ENCODE results near the gene TNPO3.

Gene TNPO3

DNA sequence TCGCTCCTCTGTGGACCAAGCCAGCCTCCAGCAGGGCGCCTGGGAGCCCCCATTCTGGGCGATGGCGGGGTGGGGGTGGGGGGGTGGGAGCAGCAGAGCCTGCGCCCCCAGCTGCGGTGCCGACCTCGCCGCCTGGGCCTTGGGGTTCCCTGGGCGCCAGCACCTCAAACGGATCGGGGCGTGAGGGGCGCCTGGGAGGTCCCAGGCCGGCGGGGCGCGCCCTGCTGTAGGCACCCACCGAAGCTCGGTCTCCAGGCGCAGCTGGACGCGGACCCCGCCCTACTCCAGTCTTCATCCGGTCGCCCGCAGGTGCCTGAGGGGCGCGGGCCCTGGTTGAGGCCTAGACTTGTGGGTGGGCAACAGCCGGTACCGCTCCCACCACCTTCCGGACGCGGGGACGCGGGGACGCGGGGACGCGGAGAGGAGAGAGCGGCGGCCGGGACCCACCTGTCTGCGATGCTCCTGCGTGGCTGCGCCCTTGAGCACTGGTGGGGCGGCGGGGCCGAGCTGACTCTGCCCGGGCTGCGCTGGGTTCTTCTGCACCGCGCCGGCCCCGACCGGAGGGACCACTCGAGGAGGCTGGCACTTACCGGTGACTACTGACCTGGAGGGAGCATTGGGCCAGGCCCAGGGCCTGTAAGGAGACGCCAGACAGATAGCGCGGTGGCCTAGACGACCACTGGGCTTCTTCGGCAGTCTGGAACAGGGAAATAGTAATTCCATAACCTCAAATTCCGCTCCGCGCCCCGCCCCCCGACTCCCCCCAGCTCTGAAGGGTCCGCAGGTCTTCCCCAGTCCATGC, 138.9 kb downstream of the TNPO3 start:
- no peaks in the 10 kb centered on the region for H3K27me3 ChIP-seq (ENCODE audit: low read length)

DNA sequence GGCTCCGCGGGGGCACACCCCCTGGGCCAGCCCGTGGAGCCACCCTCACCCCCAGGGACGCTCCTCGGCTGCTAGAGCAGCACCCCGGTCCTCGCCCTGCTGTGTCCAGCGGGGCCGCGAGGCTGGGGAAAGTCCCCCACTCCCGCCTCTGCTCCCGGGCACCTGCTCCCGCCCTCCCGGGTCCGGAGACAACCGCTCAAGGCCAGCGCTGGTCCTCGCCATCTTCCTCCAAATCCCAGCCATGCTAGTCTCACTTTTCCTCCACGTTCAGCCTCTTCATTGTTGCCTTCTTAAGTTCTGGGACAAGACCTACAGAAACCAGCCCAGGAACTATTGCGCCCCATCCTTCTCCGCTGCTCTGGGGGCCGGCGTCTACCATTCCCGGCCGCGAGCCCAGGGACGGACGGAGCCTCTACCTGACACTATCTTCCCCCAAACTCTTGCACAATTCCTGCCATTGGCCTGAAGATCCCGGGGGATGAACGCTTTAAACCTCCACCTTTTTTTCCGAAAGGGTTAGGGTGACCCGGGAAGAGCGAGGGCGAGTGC, 139.6 kb downstream of the TNPO3 start:
- no peaks in the 10 kb centered on the region for H3K27me3 ChIP-seq (ENCODE audit: low read length)
- no peak overlapping the region for H2AFZ ChIP-seq (ENCODE audit: low read depth, low read length, severe bottlenecking)
- H3K9me3 ChIP-seq (ENCODE audit: insufficient read depth, low read length): no peaks in the 10 kb centered on the region
- H3K4me3 ChIP-seq (ENCODE audit: insufficient read depth, low read length, poor library complexity, severe bottlenecking): no peak overlapping the region
- no peak overlapping the region for H3K9ac ChIP-seq (ENCODE audit: low read length)
- H3K79me2 ChIP-seq (ENCODE audit: insufficient read depth, low read length): no peaks in the 10 kb centered on the region
- H3F3A ChIP-seq (ENCODE audit: insufficient read depth): no peaks in the 10 kb centered on the region
- TF ChIP-seq EZH2phosphoT487 (conservative IDR thresholded peaks at IDR 0.05; ENCODE audit: low read length): no peak
- TF ChIP-seq, protein P1, sequence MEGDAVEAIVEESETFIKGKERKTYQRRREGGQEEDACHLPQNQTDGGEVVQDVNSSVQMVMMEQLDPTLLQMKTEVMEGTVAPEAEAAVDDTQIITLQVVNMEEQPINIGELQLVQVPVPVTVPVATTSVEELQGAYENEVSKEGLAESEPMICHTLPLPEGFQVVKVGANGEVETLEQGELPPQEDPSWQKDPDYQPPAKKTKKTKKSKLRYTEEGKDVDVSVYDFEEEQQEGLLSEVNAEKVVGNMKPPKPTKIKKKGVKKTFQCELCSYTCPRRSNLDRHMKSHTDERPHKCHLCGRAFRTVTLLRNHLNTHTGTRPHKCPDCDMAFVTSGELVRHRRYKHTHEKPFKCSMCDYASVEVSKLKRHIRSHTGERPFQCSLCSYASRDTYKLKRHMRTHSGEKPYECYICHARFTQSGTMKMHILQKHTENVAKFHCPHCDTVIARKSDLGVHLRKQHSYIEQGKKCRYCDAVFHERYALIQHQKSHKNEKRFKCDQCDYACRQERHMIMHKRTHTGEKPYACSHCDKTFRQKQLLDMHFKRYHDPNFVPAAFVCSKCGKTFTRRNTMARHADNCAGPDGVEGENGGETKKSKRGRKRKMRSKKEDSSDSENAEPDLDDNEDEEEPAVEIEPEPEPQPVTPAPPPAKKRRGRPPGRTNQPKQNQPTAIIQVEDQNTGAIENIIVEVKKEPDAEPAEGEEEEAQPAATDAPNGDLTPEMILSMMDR (IDR thresholded peaks at IDR 0.05; ENCODE audit: insufficient read depth, low read length, poor library complexity, severe bottlenecking): no peak
- H3K27ac ChIP-seq (ENCODE audit: low read depth, low read length): no peak overlapping the region
- no peak overlapping the region for H3K4me2 ChIP-seq (ENCODE audit: low read depth, low read length, poor library complexity, severe bottlenecking)
- H3K9me2 ChIP-seq (replicated peaks; ENCODE audit: insufficient read depth, low read length): no peaks in the 10 kb centered on the region
- H4K20me1 ChIP-seq (ENCODE audit: low read depth, low read length): no peaks in the 10 kb centered on the region
- H3K36me3 ChIP-seq (ENCODE audit: low read length): no peaks in the 10 kb centered on the region

More for the DNA sequence above, 138.9 kb downstream of the TNPO3 start:
- no peaks in the 10 kb centered on the region for H3K9me3 ChIP-seq (ENCODE audit: insufficient read depth, low read length)
- H3K36me3 ChIP-seq (ENCODE audit: low read length): no peaks in the 10 kb centered on the region
- H3K4me2 ChIP-seq (ENCODE audit: low read depth, low read length, poor library complexity, severe bottlenecking): no peak overlapping the region
- H3K9ac ChIP-seq (ENCODE audit: low read length): no peak overlapping the region
- no peak overlapping the region for H3K27ac ChIP-seq (ENCODE audit: low read depth, low read length)
- H3K4me3 ChIP-seq (ENCODE audit: insufficient read depth, low read length, poor library complexity, severe bottlenecking): no peak overlapping the region
- no peaks in the 10 kb centered on the region for H3K9me2 ChIP-seq (replicated peaks; ENCODE audit: insufficient read depth, low read length)
- H4K20me1 ChIP-seq (ENCODE audit: low read depth, low read length): no peaks in the 10 kb centered on the region
- no peak for TF ChIP-seq EZH2phosphoT487 (conservative IDR thresholded peaks at IDR 0.05; ENCODE audit: low read length)
- TF ChIP-seq, protein P1 (IDR thresholded peaks at IDR 0.05; ENCODE audit: insufficient read depth, low read length, poor library complexity, severe bottlenecking): no peak
- H2AFZ ChIP-seq (ENCODE audit: low read depth, low read length, severe bottlenecking): no peak overlapping the region
- H3F3A ChIP-seq (ENCODE audit: insufficient read depth): no peaks in the 10 kb centered on the region
- no peaks in the 10 kb centered on the region for H3K79me2 ChIP-seq (ENCODE audit: insufficient read depth, low read length)

DNA sequence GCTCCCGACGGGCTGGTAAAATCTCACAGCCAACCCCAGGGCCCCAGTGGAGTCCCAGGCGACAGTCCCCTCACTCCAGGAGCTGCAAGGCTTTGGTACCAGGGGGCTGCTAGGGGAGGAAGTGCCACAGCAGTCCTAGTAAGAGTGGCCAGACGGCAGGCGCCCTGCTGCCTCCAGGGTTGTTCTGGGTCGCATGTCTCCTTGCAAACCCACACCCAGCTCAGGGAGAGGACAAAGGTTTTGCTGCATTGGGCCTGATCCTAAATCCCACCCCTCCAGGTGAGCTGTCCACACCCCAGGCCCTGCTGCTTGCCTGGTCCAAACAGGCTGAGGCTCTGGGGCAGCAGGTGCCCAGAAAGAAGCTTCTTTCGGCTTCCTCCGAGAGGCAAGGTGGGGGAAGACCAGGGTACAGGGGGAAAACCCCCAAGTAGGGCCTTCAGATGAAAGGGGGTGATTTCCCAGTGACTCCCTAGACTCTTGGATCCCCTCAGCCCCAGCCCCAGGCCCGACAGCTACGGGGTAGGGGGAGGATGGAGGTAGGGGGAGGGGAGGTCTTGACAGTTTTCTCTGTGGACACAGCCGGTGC, 140.3 kb downstream of the TNPO3 start:
- Histone ChIP-seq H3K4me3 (ENCODE audit: insufficient read depth, low read length, poor library complexity, severe bottlenecking) (no peak overlapping the region), H3K27me3 (ENCODE audit: low read length) (no peaks in the 10 kb centered on the region), H3K79me2 (ENCODE audit: insufficient read depth, low read length) (no peaks in the 10 kb centered on the region), H4K20me1 (ENCODE audit: low read depth, low read length) (no peaks in the 10 kb centered on the region), H3K36me3 (ENCODE audit: low read length) (no peaks in the 10 kb centered on the region), H3K9me2 (replicated peaks; ENCODE audit: insufficient read depth, low read length) (no peaks in the 10 kb centered on the region), H3K9ac (ENCODE audit: low read length) (no peak overlapping the region), H3K9me3 (ENCODE audit: insufficient read depth, low read length) (no peaks in the 10 kb centered on the region), H3K4me2 (ENCODE audit: low read depth, low read length, poor library complexity, severe bottlenecking) (no peak overlapping the region), H3F3A (ENCODE audit: insufficient read depth) (no peaks in the 10 kb centered on the region), H3K27ac (ENCODE audit: low read depth, low read length) (no peak overlapping the region), H2AFZ (ENCODE audit: low read depth, low read length, severe bottlenecking) (no peak overlapping the region)
- no peak for TF ChIP-seq EZH2phosphoT487 (conservative IDR thresholded peaks at IDR 0.05; ENCODE audit: low read length)
- TF ChIP-seq, protein P1 (IDR thresholded peaks at IDR 0.05; ENCODE audit: insufficient read depth, low read length, poor library complexity, severe bottlenecking): no peak
